Mesodermal cell (in vitro differentiated cells): Measurements from ENCODE around the gene MAGI2.

Experiments used
- H3K27ac ChIP-seq: 2 replicates; pipeline ENCODE4 v1.7.0; 2013; ENCODE audit warnings: mild to moderate bottlenecking, low read depth, low read length, moderate library complexity; ENCODE audit not compliant: severe bottlenecking
- H3K36me3 ChIP-seq: 2 replicates; pipeline ENCODE4 v1.7.1; 2013; ENCODE audit warnings: mild to moderate bottlenecking, low read length, moderate library complexity; ENCODE audit not compliant: control insufficient read depth, insufficient read depth
- H3K4me1 ChIP-seq: one replicate; pipeline ENCODE4 v1.7.1; 2013; ENCODE audit warnings: mild to moderate bottlenecking, low read length; ENCODE audit not compliant: insufficient read depth, control insufficient read depth, poor library complexity, severe bottlenecking
- H3K4me3 ChIP-seq: 2 replicates; pipeline ENCODE4 v1.7.0; 2013; ENCODE audit warnings: low read length, control low read depth, mild to moderate bottlenecking; ENCODE audit not compliant: insufficient read depth, poor library complexity, severe bottlenecking; ENCODE audit errors: extremely low read depth
- H3K9me3 ChIP-seq: 2 replicates; pipeline ENCODE4 v1.7.1; 2013; ENCODE audit warnings: mild to moderate bottlenecking, low read length, moderate library complexity; ENCODE audit not compliant: control insufficient read depth
- WGBS, 2 experiments: methylation state at CpG; one replicate each; pipeline ENCODE4 v1.1.5; 2013; ENCODE audit warnings: missing lambda C conversion rate in 2 of 2; ENCODE audit not compliant: insufficient coverage in 2 of 2; 5-methylcytosine and 5-hydroxymethylcytosine counted together

The MAGI2 gene

GRCh38 chr7:78127009-78127408, 1326.5 kb downstream of the MAGI2 start:
- no peaks in the 10 kb centered on the region for H3K4me1 ChIP-seq
- H3K9me3 ChIP-seq: no peaks in the 10 kb centered on the region
- H3K36me3 ChIP-seq: no peaks in the 10 kb centered on the region
- no peak overlapping the region for H3K27ac ChIP-seq
- no CpG with 5 or more reads among the region's 7 CpGs for WGBS, 2 experiments
- H3K4me3 ChIP-seq: no peak overlapping the region

- H3K36me3 ChIP-seq: no peaks in the 10 kb centered on the region
- H3K4me1 ChIP-seq: no peaks in the 10 kb centered on the region
- H3K27ac ChIP-seq: no peak overlapping the region
- H3K9me3 ChIP-seq: no peaks in the 10 kb centered on the region
- no peak overlapping the region for H3K4me3 ChIP-seq
- WGBS, 2 experiments: no CpG with 5 or more reads among the region's 2 CpGs
Observed at GRCh38 chr7:78125884-78126283, 1327.6 kb downstream of the MAGI2 start.

- 71 to 89% methylated on average over 3 of the region's 4 CpGs for WGBS, 2 experiments
- Histone ChIP-seq H3K9me3 (no peaks in the 10 kb centered on the region), H3K27ac (no peak overlapping the region)
Observed at GRCh38 chr7:78124216-78124615, 1329.3 kb downstream of the MAGI2 start.

GRCh38 chr7:78121888-78122287, 1331.6 kb downstream of the MAGI2 start:
- Histone ChIP-seq H3K9me3 (no peaks in the 10 kb centered on the region), H3K4me1 (no peaks in the 10 kb centered on the region), H3K4me3 (no peak overlapping the region), H3K36me3 (no peaks in the 10 kb centered on the region), H3K27ac (no peak overlapping the region)
- no CpG with 5 or more reads among the region's 1 CpG for WGBS, 2 experiments

More at GRCh38 chr7:78124216-78124615, 1329.3 kb downstream of the MAGI2 start:
- no peak overlapping the region for H3K4me3 ChIP-seq
- no peaks in the 10 kb centered on the region for H3K36me3 ChIP-seq
- no peaks in the 10 kb centered on the region for H3K4me1 ChIP-seq

GRCh38 chr7:78118470-78118869, 1335.0 kb downstream of the MAGI2 start:
- WGBS, 2 experiments: no CpG with 5 or more reads among the region's 3 CpGs
- H3K4me1 ChIP-seq: no peaks in the 10 kb centered on the region

GRCh38 chr7:78115876-78116275, 1337.6 kb downstream of the MAGI2 start:
- Histone ChIP-seq H3K36me3 (no peaks in the 10 kb centered on the region), H3K9me3 (no peaks in the 10 kb centered on the region), H3K4me1 (no peaks in the 10 kb centered on the region), H3K27ac (no peak overlapping the region), H3K4me3 (no peak overlapping the region)

More at GRCh38 chr7:78118470-78118869, 1335.0 kb downstream of the MAGI2 start:
- Histone ChIP-seq H3K27ac (no peak overlapping the region), H3K36me3 (no peaks in the 10 kb centered on the region), H3K4me3 (no peak overlapping the region), H3K9me3 (no peaks in the 10 kb centered on the region)

- WGBS, 2 experiments: 83 to 100% methylated on average over 1 of the region's 1 CpG
- H3K4me1 ChIP-seq: no peaks in the 10 kb centered on the region
- no peaks in the 10 kb centered on the region for H3K9me3 ChIP-seq
- no peak overlapping the region for H3K4me3 ChIP-seq
- H3K27ac ChIP-seq: no peak overlapping the region
- no peaks in the 10 kb centered on the region for H3K36me3 ChIP-seq
Observed at GRCh38 chr7:78114993-78115392, 1338.5 kb downstream of the MAGI2 start.

GRCh38 chr7:78112488-78112887, 1341.0 kb downstream of the MAGI2 start:
- no peaks in the 10 kb centered on the region for H3K36me3 ChIP-seq
- WGBS, 2 experiments: 83 to 87% methylated on average over 4 to 5 of the region's 5 CpGs
- H3K27ac ChIP-seq: no peak overlapping the region
- H3K4me3 ChIP-seq: no peak overlapping the region
- H3K9me3 ChIP-seq: no peaks in the 10 kb centered on the region
- H3K4me1 ChIP-seq: no peaks in the 10 kb centered on the region

- WGBS, 2 experiments: 38 to 56% methylated on average over 1 of the region's 3 CpGs
Observed at GRCh38 chr7:78111386-78111785, 1342.1 kb downstream of the MAGI2 start.

GRCh38 chr7:78103475-78103874, 1350.0 kb downstream of the MAGI2 start:
- peaks cover 4% of the 10 kb centered on the region for H3K4me1 ChIP-seq
- H3K9me3 ChIP-seq: no peaks in the 10 kb centered on the region
- 100% methylated on average over 1 to 2 of the region's 4 CpGs for WGBS, 2 experiments
- no peaks in the 10 kb centered on the region for H3K36me3 ChIP-seq
- no peak overlapping the region for H3K4me3 ChIP-seq
- no peak overlapping the region for H3K27ac ChIP-seq

More at GRCh38 chr7:78111386-78111785, 1342.1 kb downstream of the MAGI2 start:
- Histone ChIP-seq H3K27ac (no peak overlapping the region), H3K4me3 (no peak overlapping the region), H3K9me3 (no peaks in the 10 kb centered on the region), H3K36me3 (no peaks in the 10 kb centered on the region), H3K4me1 (no peaks in the 10 kb centered on the region)

GRCh38 chr7:78101076-78101475, 1352.4 kb downstream of the MAGI2 start:
- Histone ChIP-seq H3K4me3 (no peak overlapping the region), H3K9me3 (no peaks in the 10 kb centered on the region), H3K4me1 (peaks cover 4% of the 10 kb centered on the region), H3K36me3 (no peaks in the 10 kb centered on the region), H3K27ac (no peak overlapping the region)
